HG03103 (cell line): ENCODE data around the gene TMEM190.
"Not testable (repeated sequence)": the region's sequence is repeated elsewhere in the genome, so short reads cannot be mapped to it uniquely, and the experiment has no call there.

Experiments
- ATAC-seq: cut with Tn5 transposase; IDR thresholded peaks from one replicate; pipeline ENCODE4 v1.9.1; 2021; ENCODE audit warnings: low read depth; ENCODE audit not compliant: unreplicated experiment

TMEM190 gene

GRCh38 chr19:55418185-55418584 lies 41.6 kb downstream of the TMEM190 start:
- ATAC-seq: no peak

DNA sequence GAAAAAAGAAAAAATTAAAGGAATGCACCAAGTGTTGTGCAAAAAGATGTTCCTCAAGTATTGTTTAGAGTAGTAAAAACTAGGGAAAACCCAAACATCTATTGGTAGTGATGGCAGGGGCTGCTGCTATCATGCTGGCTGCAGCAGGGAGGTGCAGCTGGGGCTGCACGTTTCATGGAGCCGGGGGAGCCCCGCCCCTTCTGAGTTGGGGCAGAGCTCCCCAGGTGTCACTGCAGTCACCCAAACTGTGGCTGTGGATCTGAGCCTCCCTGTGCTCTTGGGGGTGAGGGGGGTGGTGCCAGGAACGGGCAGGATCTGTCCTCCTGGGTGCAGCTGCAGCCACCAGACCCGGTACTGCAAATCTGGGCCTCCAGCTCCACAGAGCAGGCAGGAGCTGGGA lies 42.5 kb downstream of the TMEM190 start:
- no peak for ATAC-seq

DNA sequence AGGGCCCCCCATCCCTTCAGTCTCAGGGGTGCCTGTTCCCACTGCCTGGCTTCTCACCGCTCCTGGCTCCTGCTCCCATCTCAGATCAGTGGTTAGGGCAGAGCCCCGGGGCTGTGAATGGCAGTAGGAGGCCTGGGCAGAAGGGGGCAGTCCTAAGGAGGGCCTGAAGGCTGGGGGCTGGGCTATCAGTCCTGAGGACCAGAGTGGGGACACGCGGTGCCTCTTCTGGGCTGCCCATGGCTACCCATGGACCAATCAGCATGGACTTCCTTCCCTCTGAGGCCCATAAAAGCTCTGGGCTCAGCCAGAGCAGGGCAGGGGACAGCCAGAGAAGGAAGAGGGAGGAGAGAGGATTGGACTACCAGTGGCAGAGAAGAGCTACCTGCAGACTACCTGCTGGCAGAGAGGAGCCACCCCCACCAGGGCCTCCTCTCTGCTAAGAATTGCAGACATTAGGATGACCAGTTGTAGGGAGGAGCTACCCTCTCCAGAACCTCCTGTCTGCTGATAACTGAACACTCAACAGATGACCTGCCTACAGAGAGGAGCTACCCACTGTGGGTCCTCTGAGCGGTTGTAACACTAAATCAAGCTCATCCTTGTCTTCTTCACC lies 43.1 kb downstream of the TMEM190 start:
- ATAC-seq: no peak

DNA sequence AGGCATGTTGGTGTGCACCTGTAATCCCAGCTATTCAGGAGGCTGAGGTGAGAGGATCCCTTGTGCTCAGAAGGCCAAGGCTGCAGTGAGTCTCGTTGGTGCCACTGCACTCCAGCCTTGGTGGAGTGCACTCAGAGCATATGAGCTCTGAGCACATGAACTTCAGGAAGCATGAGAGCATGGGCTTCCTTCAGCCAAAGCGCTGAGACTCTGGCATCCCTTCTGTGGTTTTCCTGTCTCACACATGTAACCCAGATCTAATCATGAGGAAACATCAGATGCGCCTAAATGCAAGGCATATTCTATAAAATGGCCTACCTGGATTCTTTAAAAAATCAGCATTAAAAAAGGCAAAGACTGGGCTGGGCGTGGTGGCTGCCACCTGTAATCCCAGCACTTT lies 44.7 kb downstream of the TMEM190 start:
- not testable (repeated sequence) for ATAC-seq

DNA sequence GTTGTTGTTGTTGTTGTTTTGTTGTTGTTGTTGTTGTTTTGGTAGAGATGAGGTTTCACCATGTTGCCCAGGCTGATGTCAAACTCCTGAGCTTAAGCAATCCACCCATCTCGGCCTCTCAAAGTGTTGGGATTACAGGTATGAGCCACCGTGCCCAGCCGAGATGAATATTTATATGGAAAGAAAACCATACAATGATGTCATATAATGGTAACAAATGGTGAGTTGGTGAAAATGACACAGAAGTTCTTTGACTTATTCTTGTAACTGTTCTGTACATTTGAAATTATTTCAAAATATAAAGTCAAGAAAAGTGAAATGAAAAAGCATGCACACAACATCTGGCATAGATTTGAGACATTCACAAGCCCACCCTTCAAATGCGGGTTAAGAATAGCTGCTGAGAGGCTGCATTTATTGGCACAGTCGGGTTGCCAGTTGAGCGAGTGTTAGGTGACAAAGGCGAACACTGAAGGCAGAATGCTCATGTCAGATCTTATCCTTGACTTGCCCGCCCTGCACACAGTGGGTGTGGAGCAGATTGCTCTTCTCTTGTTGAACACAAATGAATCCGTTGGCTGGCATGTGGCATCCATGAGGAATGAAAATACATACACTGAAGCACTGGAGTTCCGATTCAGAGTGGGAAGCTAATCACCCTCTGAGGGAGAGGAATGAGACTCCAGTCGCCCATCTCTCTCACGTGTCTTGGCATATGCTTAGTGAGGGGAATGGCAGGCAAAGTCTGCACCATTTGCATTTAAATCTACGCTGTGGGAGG lies 46.8 kb downstream of the TMEM190 start:
- no peak for ATAC-seq

GRCh38 chr19:55424518-55424917 lies 47.9 kb downstream of the TMEM190 start:
- ATAC-seq: no peak

DNA sequence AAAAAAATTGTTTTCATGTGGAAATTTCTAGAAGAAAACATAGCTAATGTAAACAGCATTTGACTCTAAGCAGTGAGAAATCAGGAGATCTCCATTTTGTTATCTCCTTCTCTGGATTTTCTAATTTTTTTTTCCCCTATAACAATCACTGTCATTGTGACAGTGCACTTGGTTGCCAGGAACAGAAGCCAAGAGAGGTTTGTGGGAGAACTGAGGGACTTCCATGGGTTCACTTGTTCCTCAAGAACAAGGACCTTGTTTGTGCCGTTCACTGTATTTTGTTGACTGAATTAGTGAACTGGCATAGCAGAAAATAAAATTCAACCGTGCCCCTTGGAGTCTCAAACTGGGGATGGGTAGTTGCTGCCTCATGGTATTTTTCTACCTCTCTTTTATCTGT lies 49.4 kb downstream of the TMEM190 start:
- no peak for ATAC-seq
